ENCODE measurements around the gene SLC7A7. TPM values are rescaled to one million over a fixed set of nuclear protein-coding genes. Genes with fewer than 3 reads are reported as not detected.
"Not testable (repeated sequence)": the region's sequence is repeated elsewhere in the genome, so short reads cannot be mapped to it uniquely, and the experiment has no call there.

Gene SLC7A7
- total RNA-seq, 1 donor, result 4.3 TPM

DNA sequence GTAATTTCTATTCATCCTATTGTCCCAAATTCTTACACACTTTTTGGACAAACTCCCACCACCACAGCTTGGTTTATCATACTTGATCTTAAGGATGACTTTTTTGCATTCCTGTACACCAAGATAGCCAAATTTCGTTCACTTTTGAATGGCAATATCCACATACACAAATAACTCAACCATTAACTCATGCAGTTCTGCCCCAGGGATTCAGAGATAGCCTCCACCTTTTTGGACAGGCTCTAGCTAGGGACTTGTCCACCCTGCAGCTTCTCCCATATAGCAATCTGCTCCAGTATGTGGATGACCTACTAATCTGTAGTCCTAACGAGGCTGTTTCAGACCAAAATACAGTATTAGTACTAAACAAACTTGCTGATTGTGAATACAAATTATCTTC, 81.4 kb downstream of the SLC7A7 start:
- Histone ChIP-seq H3K9me3 (ENCODE audit: low read depth, low read length) (no peaks in the 10 kb centered on the region), H2AFZ (ENCODE audit: low read length) (no peak overlapping the region), H3K36me3 (ENCODE audit: insufficient read depth, low read length) (no peaks in the 10 kb centered on the region), H3K27me3 (ENCODE audit: insufficient read depth, low read length) (no peaks in the 10 kb centered on the region), H4K20me1 (ENCODE audit: insufficient read depth, low read length) (no peaks in the 10 kb centered on the region), H3K27ac (ENCODE audit: low read depth, low read length) (no peak overlapping the region), H3K4me3 (ENCODE audit: insufficient read depth, low read length) (no peak overlapping the region), H3K79me2 (ENCODE audit: insufficient read depth, low read length) (no peaks in the 10 kb centered on the region), H3K4me2 (ENCODE audit: insufficient read depth, low read length) (no peak overlapping the region), H3K4me1 (ENCODE audit: insufficient read depth, low read length) (no peaks in the 10 kb centered on the region)
- TF ChIP-seq, protein P1, sequence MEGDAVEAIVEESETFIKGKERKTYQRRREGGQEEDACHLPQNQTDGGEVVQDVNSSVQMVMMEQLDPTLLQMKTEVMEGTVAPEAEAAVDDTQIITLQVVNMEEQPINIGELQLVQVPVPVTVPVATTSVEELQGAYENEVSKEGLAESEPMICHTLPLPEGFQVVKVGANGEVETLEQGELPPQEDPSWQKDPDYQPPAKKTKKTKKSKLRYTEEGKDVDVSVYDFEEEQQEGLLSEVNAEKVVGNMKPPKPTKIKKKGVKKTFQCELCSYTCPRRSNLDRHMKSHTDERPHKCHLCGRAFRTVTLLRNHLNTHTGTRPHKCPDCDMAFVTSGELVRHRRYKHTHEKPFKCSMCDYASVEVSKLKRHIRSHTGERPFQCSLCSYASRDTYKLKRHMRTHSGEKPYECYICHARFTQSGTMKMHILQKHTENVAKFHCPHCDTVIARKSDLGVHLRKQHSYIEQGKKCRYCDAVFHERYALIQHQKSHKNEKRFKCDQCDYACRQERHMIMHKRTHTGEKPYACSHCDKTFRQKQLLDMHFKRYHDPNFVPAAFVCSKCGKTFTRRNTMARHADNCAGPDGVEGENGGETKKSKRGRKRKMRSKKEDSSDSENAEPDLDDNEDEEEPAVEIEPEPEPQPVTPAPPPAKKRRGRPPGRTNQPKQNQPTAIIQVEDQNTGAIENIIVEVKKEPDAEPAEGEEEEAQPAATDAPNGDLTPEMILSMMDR (IDR thresholded peaks at IDR 0.05; ENCODE audit: extremely low read depth, low read depth, low read length), result no peak
- DNase-seq (ENCODE audit: insufficient read length, low spot score, missing footprints), result no peak

DNA sequence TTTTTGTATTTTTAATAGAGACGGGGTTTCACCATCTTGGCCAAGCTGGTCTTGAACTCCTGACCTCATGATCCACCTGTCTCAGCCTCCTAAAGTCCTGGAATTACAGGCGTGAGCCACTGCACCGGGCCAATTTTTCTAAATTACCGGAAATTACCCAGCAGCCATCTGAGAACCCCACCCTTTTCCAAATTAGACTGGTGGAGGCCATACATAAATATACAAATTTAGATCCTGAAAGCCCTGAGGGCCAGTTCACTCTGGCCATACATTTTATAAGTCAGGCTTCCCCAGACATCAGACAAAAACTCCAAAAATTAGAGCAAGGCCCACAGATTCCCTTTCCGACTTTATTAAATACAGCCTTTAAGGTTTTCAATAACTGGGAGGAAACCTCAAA, 83.2 kb downstream of the SLC7A7 start:
- H3K79me2 ChIP-seq (ENCODE audit: insufficient read depth, low read length); H4K20me1 ChIP-seq (ENCODE audit: insufficient read depth, low read length); H3K36me3 ChIP-seq (ENCODE audit: insufficient read depth, low read length); DNase-seq (ENCODE audit: insufficient read length, low spot score, missing footprints); H3K9me3 ChIP-seq (ENCODE audit: low read depth, low read length); H3K27ac ChIP-seq (ENCODE audit: low read depth, low read length); H3K27me3 ChIP-seq (ENCODE audit: insufficient read depth, low read length); H3K4me2 ChIP-seq (ENCODE audit: insufficient read depth, low read length); H3K4me1 ChIP-seq (ENCODE audit: insufficient read depth, low read length); H3K4me3 ChIP-seq (ENCODE audit: insufficient read depth, low read length); H2AFZ ChIP-seq (ENCODE audit: low read length): not testable (repeated sequence)

DNA sequence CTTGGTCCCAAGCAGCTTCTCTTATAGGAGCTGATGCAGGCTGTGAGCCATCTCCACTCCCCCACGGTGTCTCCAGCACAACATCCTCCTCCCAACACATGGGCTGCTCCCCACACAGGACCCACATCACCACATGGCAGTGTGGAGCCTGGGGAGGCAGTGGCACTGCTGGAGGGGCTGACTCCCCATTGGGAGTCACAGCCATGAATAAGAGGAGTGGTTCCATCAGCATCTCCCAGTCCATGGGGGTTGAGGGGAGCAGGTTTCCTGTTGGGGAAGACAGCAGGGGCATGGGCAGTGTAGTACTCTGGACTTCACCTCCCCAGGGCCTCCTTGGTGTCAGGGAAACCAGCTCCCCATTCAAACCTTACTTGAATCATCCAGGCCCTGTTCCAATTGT, 89.2 kb downstream of the SLC7A7 start:
- Histone ChIP-seq H4K20me1 (ENCODE audit: insufficient read depth, low read length) (no peaks in the 10 kb centered on the region), H3K27ac (ENCODE audit: low read depth, low read length) (no peak overlapping the region), H3K4me1 (ENCODE audit: insufficient read depth, low read length) (no peaks in the 10 kb centered on the region), H3K4me2 (ENCODE audit: insufficient read depth, low read length) (no peak overlapping the region), H2AFZ (ENCODE audit: low read length) (no peak overlapping the region), H3K79me2 (ENCODE audit: insufficient read depth, low read length) (no peaks in the 10 kb centered on the region), H3K27me3 (ENCODE audit: insufficient read depth, low read length) (no peaks in the 10 kb centered on the region), H3K36me3 (ENCODE audit: insufficient read depth, low read length) (no peaks in the 10 kb centered on the region), H3K9me3 (ENCODE audit: low read depth, low read length) (no peaks in the 10 kb centered on the region), H3K4me3 (ENCODE audit: insufficient read depth, low read length) (no peak overlapping the region)
- TF ChIP-seq, protein P1 (IDR thresholded peaks at IDR 0.05; ENCODE audit: extremely low read depth, low read depth, low read length), result no peak
- no peak for DNase-seq (ENCODE audit: insufficient read length, low spot score, missing footprints)

DNA sequence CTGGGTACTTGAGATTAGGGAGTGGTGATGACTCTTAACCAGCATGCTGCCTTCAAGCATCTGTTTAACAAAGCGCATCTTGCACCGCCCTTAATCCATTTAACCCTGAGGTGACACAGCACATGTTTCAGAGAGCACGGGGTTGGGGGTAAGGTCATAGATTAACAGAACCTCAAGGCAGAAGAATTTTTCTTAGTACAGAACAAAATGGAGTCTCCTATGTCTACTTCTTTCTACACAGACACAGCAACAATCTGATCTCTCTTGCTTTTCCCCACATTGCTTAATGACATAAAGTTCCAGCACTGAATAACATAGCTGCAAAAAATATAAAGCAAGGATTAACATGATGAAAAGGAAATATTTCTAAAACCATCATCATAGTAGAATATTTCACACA, 89.9 kb downstream of the SLC7A7 start:
- not testable (repeated sequence) for H3K27me3 ChIP-seq (ENCODE audit: insufficient read depth, low read length); H3K4me3 ChIP-seq (ENCODE audit: insufficient read depth, low read length); H3K9me3 ChIP-seq (ENCODE audit: low read depth, low read length); H3K4me2 ChIP-seq (ENCODE audit: insufficient read depth, low read length); H3K27ac ChIP-seq (ENCODE audit: low read depth, low read length); H3K36me3 ChIP-seq (ENCODE audit: insufficient read depth, low read length); DNase-seq (ENCODE audit: insufficient read length, low spot score, missing footprints); H2AFZ ChIP-seq (ENCODE audit: low read length); H3K4me1 ChIP-seq (ENCODE audit: insufficient read depth, low read length); H4K20me1 ChIP-seq (ENCODE audit: insufficient read depth, low read length); H3K79me2 ChIP-seq (ENCODE audit: insufficient read depth, low read length)

DNA sequence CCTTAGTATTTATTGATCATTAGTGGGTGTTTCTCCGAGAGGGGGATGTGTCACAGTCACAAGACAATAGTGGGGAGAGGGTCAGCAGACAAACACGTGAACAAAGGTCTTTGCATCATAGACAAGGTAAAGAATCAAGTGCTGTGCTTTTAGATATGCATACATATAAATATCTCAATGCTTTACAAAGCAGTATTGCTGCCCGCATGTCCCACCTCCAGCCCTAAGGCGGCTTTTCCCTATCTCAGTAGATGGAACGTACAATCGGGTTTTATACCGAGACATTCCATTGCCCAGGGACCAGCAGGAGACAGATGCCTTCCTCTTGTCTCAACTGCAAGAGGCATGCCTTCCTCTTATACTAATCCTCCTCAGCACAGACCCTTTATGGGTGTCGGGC, 90.4 kb downstream of the SLC7A7 start:
- H3K36me3 ChIP-seq (ENCODE audit: insufficient read depth, low read length); H3K27me3 ChIP-seq (ENCODE audit: insufficient read depth, low read length); H3K9me3 ChIP-seq (ENCODE audit: low read depth, low read length); H3K27ac ChIP-seq (ENCODE audit: low read depth, low read length); H2AFZ ChIP-seq (ENCODE audit: low read length); DNase-seq (ENCODE audit: insufficient read length, low spot score, missing footprints); H3K4me3 ChIP-seq (ENCODE audit: insufficient read depth, low read length); H3K4me1 ChIP-seq (ENCODE audit: insufficient read depth, low read length); H3K79me2 ChIP-seq (ENCODE audit: insufficient read depth, low read length); H3K4me2 ChIP-seq (ENCODE audit: insufficient read depth, low read length); H4K20me1 ChIP-seq (ENCODE audit: insufficient read depth, low read length): not testable (repeated sequence)

All from osteoblast (primary cell).